ENCODE measurements around the gene PLXNA3. TPM values are rescaled to one million over a fixed set of nuclear protein-coding genes. Genes with fewer than 3 reads are reported as not detected.

Gene PLXNA3
- total RNA-seq, 1 donor from 2014 or later = 128 TPM

- peaks cover 20% of the 10 kb centered on the region for H3K4me1 Mint-ChIP-seq
- TF ChIP-seq, protein P1, sequence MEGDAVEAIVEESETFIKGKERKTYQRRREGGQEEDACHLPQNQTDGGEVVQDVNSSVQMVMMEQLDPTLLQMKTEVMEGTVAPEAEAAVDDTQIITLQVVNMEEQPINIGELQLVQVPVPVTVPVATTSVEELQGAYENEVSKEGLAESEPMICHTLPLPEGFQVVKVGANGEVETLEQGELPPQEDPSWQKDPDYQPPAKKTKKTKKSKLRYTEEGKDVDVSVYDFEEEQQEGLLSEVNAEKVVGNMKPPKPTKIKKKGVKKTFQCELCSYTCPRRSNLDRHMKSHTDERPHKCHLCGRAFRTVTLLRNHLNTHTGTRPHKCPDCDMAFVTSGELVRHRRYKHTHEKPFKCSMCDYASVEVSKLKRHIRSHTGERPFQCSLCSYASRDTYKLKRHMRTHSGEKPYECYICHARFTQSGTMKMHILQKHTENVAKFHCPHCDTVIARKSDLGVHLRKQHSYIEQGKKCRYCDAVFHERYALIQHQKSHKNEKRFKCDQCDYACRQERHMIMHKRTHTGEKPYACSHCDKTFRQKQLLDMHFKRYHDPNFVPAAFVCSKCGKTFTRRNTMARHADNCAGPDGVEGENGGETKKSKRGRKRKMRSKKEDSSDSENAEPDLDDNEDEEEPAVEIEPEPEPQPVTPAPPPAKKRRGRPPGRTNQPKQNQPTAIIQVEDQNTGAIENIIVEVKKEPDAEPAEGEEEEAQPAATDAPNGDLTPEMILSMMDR (IDR thresholded peaks at IDR 0.05; ENCODE audit: unreplicated experiment) = no peak
- H3K4me3 Mint-ChIP-seq = peak overlapping the region; percentile 67
- H3K27me3 Mint-ChIP-seq (ENCODE audit: low read depth) = no peaks in the 10 kb centered on the region
- H3K9me3 Mint-ChIP-seq = peaks cover 10% of the 10 kb centered on the region
- no peak for DNase-seq (ENCODE audit: low spot score in 2 of 2, unreplicated experiment in 2 of 2)
- peaks cover 5% of the 10 kb centered on the region for H3K36me3 Mint-ChIP-seq
- H3K27ac Mint-ChIP-seq = peak overlapping the region; percentile 98
Observed at GRCh38 chrX:154517101-154517781, 59.2 kb downstream of the PLXNA3 start.

DNA sequence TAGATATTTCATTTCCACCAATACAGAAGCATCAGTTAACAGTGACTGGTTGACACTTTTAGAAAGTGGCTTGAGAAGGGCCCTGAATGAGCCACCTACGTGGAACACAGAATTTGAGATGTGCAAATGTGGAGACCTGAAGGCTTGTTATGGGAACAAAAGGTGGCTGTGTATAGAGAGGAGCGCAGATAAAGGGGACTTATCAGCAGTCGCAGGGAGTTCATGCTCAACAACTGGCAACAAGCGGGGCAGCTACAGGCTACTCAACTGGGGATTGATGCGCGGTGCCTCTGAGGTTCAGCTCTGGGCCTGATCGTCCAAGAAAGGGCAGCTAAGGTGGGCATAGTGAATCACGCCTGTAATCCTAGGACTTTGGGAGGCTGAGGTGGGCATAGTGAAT, 61.3 kb downstream of the PLXNA3 start:
- H3K27ac Mint-ChIP-seq = peak overlapping the region; percentile 30
- H3K36me3 Mint-ChIP-seq = no peaks in the 10 kb centered on the region
- DNase-seq (ENCODE audit: low spot score in 2 of 2, unreplicated experiment in 2 of 2) = no peak
- TF ChIP-seq, protein P1 (IDR thresholded peaks at IDR 0.05; ENCODE audit: unreplicated experiment) = no peak
- no peak overlapping the region for H3K4me3 Mint-ChIP-seq
- H3K9me3 Mint-ChIP-seq = peaks cover 4% of the 10 kb centered on the region
- H3K27me3 Mint-ChIP-seq (ENCODE audit: low read depth) = no peaks in the 10 kb centered on the region
- peaks cover 20% of the 10 kb centered on the region for H3K4me1 Mint-ChIP-seq

DNA sequence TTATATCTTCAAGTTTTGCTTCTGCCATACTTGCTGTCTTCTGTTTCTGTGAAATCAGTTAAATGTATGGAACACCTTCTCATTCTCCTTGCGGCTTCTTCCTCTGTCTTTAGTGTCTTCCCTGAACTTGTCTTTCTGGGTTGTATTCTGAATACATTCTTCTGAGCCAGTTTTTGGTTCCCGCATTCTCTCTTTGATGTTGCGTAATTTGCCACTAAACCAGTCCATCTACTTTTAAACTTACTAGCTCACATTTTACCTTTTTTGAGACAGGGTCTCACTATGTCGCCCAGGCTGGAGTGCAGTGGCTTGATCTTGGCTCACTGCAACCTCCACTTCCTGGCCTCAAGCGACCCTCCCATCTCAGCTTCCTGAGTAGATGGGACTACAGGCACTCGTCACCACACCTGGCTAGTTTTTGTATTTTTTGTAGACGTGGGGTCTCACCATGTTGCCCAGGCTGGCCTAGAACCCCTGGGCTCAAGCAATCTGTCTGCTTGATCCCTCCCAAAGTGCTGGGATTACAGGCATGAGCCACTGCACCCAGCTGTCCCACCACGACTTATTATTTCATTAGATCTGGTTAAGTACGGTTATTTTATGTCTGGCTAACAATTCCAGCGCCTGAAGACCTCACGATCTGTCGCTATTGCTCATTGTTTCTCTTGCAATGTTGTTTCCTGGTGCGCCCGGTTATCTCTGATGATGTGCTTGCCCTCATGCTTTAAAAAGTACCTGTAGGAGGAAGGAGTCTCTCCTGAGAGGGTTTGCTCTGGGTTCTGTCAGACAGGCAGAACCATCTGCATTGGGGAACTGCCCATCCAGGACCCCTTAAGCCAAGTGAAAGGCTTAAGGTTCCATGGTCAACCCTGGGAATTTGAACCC, 67.8 kb downstream of the PLXNA3 start:
- Mint-ChIP-seq H3K4me1 (peaks cover 16% of the 10 kb centered on the region), H3K27ac (peak overlapping the region; percentile 62), H3K4me3 (no peak overlapping the region), H3K9me3 (peaks cover 4% of the 10 kb centered on the region), H3K27me3 (ENCODE audit: low read depth) (no peaks in the 10 kb centered on the region), H3K36me3 (no peaks in the 10 kb centered on the region)
- DNase-seq (ENCODE audit: low spot score in 2 of 2, unreplicated experiment in 2 of 2) = no peak
- TF ChIP-seq, protein P1 (IDR thresholded peaks at IDR 0.05; ENCODE audit: unreplicated experiment) = no peak

DNA sequence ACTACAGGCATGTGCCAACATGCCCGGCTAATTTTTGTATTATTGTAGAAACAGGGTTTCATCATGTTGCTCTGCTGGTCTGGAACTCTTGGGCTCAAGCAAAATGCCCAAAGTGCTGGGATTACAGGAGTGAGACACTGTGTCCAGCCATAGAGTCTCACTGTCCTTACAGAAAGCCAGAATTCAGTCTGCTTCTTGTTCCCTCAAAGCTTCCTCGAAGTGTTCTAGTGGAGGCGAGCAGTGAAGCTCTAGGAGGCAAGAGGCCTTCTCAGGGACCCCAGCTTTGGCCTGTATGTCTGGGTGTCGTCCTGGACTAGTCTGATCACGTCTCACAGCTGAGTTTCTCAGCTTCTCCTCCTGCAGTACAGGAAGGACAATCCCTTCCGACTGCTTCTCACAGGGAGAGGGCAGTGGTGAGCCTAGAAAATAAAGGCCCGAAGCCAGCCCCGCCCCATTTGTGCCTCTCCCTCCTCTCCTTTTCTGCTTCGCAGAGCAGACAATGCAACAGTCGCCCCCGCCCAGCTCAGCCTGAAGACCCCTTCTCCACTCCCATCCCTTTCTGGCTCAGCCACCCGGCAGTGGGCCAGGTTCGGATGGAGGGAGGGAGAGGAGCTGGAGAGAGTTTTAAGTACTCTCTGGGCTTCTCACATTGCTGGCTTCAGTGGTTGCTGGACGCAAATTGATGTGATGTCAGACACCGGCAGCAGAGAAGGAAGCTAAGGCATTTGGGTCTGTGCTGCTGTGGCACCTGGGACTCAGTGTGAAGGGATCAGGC, 69.0 kb downstream of the PLXNA3 start:
- peak; percentile 65 to 74 for DNase-seq (ENCODE audit: low spot score in 2 of 2, unreplicated experiment in 2 of 2)
- Mint-ChIP-seq H3K36me3 (no peaks in the 10 kb centered on the region), H3K4me3 (peak overlapping the region; percentile 55), H3K27me3 (ENCODE audit: low read depth) (no peaks in the 10 kb centered on the region), H3K27ac (peak overlapping the region; percentile 87), H3K4me1 (peaks cover 19% of the 10 kb centered on the region), H3K9me3 (peaks cover 7% of the 10 kb centered on the region)
- TF ChIP-seq, protein P1 (IDR thresholded peaks at IDR 0.05; ENCODE audit: unreplicated experiment) = peak; percentile 18

Small RNA genes lying within 50 kb of the gene (microRNA-seq; reads per million reads assigned to microRNA genes)
- gene MIR6858 = 6.2 reads per million, percentile 24 among the genes with 10 or more reads in this experiment

Other genes starting within 250 kb of the PLXNA3 start
- not detected in 3 replicates for gene OPN1MW2, start 238.5 kb upstream of the PLXNA3 start, total RNA-seq
- gene OPN1MW3, start 200.7 kb upstream of the PLXNA3 start, total RNA-seq = not detected in 3 replicates
- gene TEX28, start 163.2 kb upstream of the PLXNA3 start, total RNA-seq = not detected in 3 replicates
- 0.20 to 0.59 TPM (median 0.38 TPM) in 3 replicates for gene TKTL1, start 162.5 kb upstream of the PLXNA3 start, total RNA-seq
- gene FLNA, start 83.6 kb upstream of the PLXNA3 start, total RNA-seq = 1,336 to 1,412 TPM (median 1,356 TPM) in 3 replicates
- 71.4 to 76.3 TPM (median 71.9 TPM) in 3 replicates for gene EMD, start 79.0 kb upstream of the PLXNA3 start, total RNA-seq
- 2,969 to 3,108 TPM (median 3,066 TPM) in 3 replicates for gene RPL10, start 59.9 kb upstream of the PLXNA3 start, total RNA-seq
- gene DNASE1L1, start 49.0 kb upstream of the PLXNA3 start, total RNA-seq = 18.5 to 19.4 TPM (median 18.6 TPM) in 3 replicates
- 36.7 to 40.8 TPM (median 40.3 TPM) in 3 replicates for gene TAFAZZIN, start 46.7 kb upstream of the PLXNA3 start, total RNA-seq
- gene ATP6AP1, start 29.6 kb upstream of the PLXNA3 start, total RNA-seq = 77.6 to 78.2 TPM (median 78.2 TPM) in 3 replicates
- 142 to 150 TPM (median 144 TPM) in 3 replicates for gene GDI1, start 21.1 kb upstream of the PLXNA3 start, total RNA-seq
- gene FAM50A, start 14.1 kb upstream of the PLXNA3 start, total RNA-seq = 52.5 to 57.6 TPM (median 54.1 TPM) in 3 replicates
- 15.3 to 16.5 TPM (median 15.8 TPM) in 3 replicates for gene LAGE3, start 21.0 kb downstream of the PLXNA3 start, total RNA-seq
- gene UBL4A, start 28.3 kb downstream of the PLXNA3 start, total RNA-seq = 28.4 to 29.3 TPM (median 29.2 TPM) in 3 replicates
- gene SLC10A3, start 32.3 kb downstream of the PLXNA3 start, total RNA-seq = 30.1 to 30.8 TPM (median 30.2 TPM) in 3 replicates
- gene FAM3A, start 58.0 kb downstream of the PLXNA3 start, total RNA-seq = 39.1 to 42.9 TPM (median 41.1 TPM) in 3 replicates
- gene G6PD, start 88.6 kb downstream of the PLXNA3 start, total RNA-seq = 54.4 to 56.5 TPM (median 55.8 TPM) in 3 replicates
- 19.1 to 20.6 TPM (median 19.1 TPM) in 3 replicates for gene IKBKG, start 89.3 kb downstream of the PLXNA3 start, total RNA-seq
- gene CTAG1A, start 126.9 kb downstream of the PLXNA3 start, total RNA-seq = not detected in 3 replicates
- not detected in 3 replicates for gene CTAG1B, start 161.0 kb downstream of the PLXNA3 start, total RNA-seq
- gene CTAG2, start 195.3 kb downstream of the PLXNA3 start, total RNA-seq = not detected in 3 replicates